NCI-H345 (cell line): ENCODE data around the gene STAP1.
"Not testable (repeated sequence)": the region's sequence is repeated elsewhere in the genome, so short reads cannot be mapped to it uniquely, and the experiment has no call there.

ENCODE experiments used
- DNase-seq: peaks from one replicate; lab custom pipeline; 2025; lab: John Stamatoyannopoulos, UW

STAP1 gene

GRCh38 chr4:67558493-67558892, at the start of gene STAP1:
Gene STAP1, plus strand, starts transcription at chr4:67558727. Its CDS starts 83 bp downstream, at chr4:67558810.
- no peak for DNase-seq

- DNase-seq: no peak
Measured at GRCh38 chr4:67512501-67512900, 46.0 kb upstream of the STAP1 start.

GRCh38 chr4:67520141-67520540, 38.4 kb upstream of the STAP1 start:
- DNase-seq: no peak

GRCh38 chr4:67521506-67521905, 37.0 kb upstream of the STAP1 start:
- DNase-seq: no peak

- DNase-seq: no peak
Measured at GRCh38 chr4:67522230-67522629, 36.3 kb upstream of the STAP1 start.

GRCh38 chr4:67522851-67523671, 35.5 kb upstream of the STAP1 start:
- DNase-seq: no peak

- DNase-seq: not testable (repeated sequence)
Measured at GRCh38 chr4:67524140-67524539, 34.4 kb upstream of the STAP1 start.

GRCh38 chr4:67531379-67531962, 27.1 kb upstream of the STAP1 start:
- DNase-seq: no peak

GRCh38 chr4:67532397-67532796, 26.1 kb upstream of the STAP1 start:
- not testable (repeated sequence) for DNase-seq

GRCh38 chr4:67533112-67533511, 25.4 kb upstream of the STAP1 start:
- DNase-seq: no peak

- no peak for DNase-seq
Measured at GRCh38 chr4:67535280-67535840, 23.2 kb upstream of the STAP1 start.

GRCh38 chr4:67539830-67540229, 18.7 kb upstream of the STAP1 start:
- DNase-seq: no peak

GRCh38 chr4:67542076-67542475, 16.5 kb upstream of the STAP1 start:
- no peak for DNase-seq

- peak; percentile 95 for DNase-seq
Measured at GRCh38 chr4:67545199-67546003, 13.1 kb upstream of the STAP1 start, which contains the start of gene CENPC. Gene CENPC, minus strand, starts transcription at chr4:67545503. Its CDS starts 148 bp downstream, at chr4:67545355.

- DNase-seq: no peak
Measured at GRCh38 chr4:67546004-67546356, 12.5 kb upstream of the STAP1 start.

GRCh38 chr4:67546971-67547370, 11.6 kb upstream of the STAP1 start:
- no peak for DNase-seq

GRCh38 chr4:67549123-67549522, 9.4 kb upstream of the STAP1 start:
- DNase-seq: peak; percentile 10

GRCh38 chr4:67550451-67550850, 8.1 kb upstream of the STAP1 start:
- no peak for DNase-seq

- DNase-seq: no peak
Measured at GRCh38 chr4:67550857-67551256, 7.7 kb upstream of the STAP1 start.

- DNase-seq: not testable (repeated sequence)
Measured at GRCh38 chr4:67552146-67552792, 6.3 kb upstream of the STAP1 start.

- DNase-seq: no peak
Measured at GRCh38 chr4:67554096-67554495, 4.4 kb upstream of the STAP1 start.

- DNase-seq: no peak
Measured at GRCh38 chr4:67555447-67555846, 3.1 kb upstream of the STAP1 start.
